CMK (cell line): Measurements from ENCODE around the gene VASN.
"Not testable (repeated sequence)": the region's sequence is repeated elsewhere in the genome, so short reads cannot be mapped to it uniquely, and the experiment has no call there.

Experiments
- DNase-seq: peaks from one replicate; pipeline ENCODE4 v3.0.0-alpha.2; 2010; ENCODE audit warnings: low read depth

Gene VASN

DNA sequence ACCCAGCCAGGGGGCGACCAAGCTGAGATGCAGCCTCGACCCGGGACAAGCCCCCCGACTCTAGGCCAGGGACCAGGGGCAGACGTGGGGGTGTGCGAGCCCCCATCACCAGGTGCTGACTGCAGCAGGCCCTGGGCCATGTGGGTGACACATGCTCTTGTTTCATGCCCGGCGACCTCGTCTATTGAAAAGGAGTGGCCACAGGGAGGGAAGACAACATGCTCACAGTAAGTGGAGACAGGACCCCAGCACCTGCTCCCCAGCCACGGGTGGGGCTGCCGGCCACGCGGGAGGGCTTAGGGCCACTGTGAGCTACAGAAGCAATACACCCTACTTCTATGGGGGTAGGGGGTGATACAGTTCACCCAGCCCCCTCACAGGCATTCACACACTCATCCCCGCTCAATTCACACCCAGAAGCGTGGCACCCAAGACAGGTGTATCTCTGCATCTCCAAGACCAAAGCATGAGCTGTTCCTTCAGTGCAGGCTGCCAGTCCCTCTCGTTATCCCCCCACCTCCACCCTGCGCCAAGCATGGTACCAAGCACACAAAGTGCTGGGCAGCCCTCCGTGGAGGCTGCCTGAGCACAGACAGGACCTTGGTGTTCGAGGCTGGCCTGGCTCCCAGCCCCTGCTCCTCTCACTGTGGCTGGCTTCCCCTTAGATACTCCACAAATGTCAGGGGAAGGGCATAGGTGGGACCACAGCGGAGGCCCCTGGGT, 13.6 kb downstream of the VASN start:
- DNase-seq: no peak

GRCh38 chr16:4385789-4386450, 14.3 kb downstream of the VASN start:
- DNase-seq: no peak

DNA sequence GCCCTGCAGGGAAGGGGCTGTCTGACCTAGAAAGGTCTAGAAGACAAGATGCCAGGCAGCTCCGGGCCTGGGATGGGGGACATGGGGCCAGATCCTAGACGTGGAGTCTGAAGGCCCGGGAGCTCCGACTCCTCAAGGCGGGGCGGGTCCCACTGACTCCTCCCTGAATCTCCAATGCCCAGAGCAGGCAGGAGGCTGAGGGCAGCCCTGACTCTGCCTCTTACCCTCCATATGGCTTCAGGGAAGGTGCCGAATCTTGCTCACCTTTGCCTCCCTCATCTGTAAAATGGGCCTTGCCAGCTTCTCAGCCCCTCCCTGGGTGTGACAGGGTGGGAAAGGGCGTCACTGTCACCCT, 14.8 kb downstream of the VASN start:
- DNase-seq: no peak

GRCh38 chr16:4386951-4387565, 15.4 kb downstream of the VASN start:
- no peak for DNase-seq

- DNase-seq: no peak
Observed at GRCh38 chr16:4387781-4388180, 16.1 kb downstream of the VASN start.

DNA sequence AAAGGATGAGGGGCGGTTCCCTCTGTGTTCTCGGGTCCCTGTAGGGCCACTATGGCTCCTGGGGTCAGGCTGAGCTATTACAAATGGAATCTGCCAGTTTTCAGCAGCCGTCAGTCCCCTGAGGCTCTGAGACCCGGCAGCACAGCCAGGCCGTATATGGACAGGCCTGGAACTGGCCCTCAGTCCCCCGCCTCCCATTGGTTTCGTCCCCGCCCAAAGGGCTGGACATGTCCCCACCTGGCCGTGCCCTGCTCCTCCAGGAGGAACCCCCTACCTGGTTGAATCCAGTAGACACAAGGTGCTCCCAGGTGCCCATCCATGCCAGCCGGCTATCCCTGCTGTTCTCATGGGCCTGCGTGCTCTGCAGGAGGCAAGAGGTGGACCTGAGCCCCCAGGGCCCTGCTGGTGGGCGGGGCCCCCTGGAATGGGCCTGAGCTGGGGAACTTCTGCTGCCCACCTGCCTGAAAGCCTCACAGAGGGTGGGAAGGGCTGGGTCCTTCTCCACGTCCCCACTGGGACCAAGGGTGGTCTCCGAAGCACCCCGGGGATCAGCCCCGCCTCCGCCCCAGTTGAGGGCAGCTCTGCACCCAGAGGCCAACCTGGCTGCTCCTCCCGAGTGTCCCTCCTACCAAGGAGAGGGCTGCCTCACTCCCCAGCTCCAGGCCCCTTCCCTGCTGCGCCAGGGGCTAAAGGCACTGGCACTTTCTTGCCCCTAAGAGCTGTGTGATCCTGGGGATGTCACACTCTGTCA, 16.8 kb downstream of the VASN start:
- no peak for DNase-seq

DNA sequence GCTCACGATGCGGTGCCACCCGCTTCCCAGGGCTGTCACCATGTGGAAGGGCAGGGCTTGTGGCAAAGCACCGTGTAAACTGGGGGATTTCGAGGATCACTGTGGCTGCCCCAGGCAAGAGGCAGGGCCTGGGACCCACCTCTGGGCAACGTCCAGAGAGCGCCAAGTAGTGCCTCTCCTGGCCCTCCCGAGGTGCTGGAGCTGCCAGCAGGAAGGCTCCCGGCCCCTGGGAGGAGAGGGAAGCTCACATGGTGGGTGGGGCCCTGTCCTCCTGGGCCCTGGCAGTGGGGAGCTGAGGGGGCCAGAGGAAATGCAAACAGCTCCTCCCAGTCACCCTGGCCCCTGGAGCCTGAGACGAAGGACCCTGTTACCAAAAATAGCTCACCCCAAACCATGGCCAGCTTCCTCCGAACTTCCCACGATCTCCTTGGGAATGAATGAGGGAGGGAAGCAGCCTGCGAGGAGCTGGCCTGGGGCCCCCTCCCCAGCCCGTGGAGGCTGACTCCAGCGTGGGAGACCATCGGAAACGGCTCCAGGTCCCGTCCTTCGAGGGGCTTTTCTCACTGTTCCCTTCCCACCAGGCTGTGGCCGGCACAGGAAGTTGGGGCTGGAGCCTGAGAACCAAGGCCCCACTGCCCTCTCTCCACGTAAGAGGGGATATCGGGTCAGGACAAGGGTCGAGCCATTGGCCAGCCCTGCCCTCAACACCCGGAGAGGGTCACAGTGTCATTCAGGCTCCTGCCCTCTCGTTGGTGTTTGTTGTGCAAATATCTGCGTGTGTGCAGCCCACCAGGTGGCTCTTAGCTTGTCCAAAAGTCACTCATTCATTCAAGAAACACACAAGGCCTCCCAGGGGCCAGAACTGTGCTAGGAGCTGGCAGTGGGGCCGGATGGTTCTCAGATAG, 17.7 kb downstream of the VASN start:
- no peak for DNase-seq

GRCh38 chr16:4390266-4391260, 18.9 kb downstream of the VASN start:
- no peak for DNase-seq

- DNase-seq: no peak
Observed at GRCh38 chr16:4391631-4392381, 20.2 kb downstream of the VASN start.

DNA sequence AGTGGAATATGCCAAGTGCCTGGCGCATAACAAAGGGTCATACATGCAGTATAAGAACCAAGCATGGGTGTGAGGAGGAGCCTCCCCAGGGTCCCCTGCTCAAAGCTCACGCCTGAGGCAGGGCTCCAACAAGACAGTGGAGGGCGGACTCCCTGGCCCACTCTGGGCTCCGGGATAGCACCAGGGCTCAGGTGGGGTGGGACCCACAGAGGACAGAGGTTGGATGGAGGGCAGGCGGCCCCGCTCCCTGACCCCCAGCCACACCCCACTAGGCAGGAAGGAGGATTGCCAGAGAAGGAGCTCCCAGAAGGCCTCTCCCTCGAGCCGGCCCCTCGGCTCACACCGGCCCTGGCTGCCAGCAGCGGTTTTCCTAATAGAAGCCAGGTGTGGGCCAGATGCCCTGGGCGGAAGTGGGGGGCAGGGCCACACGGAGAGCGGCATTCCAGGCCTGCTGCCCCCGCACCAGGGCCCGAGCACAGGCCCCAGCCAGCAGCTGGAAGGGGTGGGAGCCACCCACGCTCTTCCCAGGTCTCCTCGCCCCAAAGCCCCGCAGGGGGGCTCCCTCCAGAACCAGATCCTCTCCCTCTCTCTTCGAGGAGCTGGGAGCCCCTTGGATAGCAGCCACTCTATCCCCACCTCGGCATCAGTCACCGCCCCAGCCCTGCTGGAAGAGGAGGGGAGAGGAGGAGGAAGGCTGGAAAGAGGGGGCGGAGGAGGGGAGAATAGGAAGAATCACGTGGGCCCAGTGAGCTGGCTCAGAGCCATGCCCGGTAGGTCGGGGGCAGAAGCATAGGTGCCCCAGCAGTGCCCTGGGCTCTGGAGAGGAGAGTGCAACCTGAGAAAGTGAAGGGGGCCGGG, 21.0 kb downstream of the VASN start:
- no peak for DNase-seq

- DNase-seq: no peak
Observed at GRCh38 chr16:4393240-4393600, 21.6 kb downstream of the VASN start.

DNA sequence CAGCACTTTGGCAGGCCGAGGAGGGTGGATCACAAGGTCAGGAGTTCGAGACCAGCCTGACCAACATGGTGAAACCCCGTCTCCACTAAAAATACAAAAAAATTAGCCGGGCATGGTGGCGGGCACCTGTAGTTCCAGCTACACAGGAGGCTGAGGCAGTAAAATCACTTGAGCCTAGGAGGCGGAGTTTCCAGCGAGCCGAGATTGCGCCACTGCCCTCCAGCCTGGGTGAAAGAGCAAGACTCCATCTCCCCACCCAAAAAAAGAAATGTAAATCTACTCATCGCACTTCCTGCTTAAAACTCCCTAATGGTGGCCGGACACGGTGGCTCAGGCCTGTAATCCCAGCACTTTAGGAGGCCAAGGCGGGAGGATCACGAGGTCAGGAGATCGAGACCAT, 22.2 kb downstream of the VASN start:
- not testable (repeated sequence) for DNase-seq

- no peak for DNase-seq
Observed at GRCh38 chr16:4395055-4395726, 23.5 kb downstream of the VASN start.

DNA sequence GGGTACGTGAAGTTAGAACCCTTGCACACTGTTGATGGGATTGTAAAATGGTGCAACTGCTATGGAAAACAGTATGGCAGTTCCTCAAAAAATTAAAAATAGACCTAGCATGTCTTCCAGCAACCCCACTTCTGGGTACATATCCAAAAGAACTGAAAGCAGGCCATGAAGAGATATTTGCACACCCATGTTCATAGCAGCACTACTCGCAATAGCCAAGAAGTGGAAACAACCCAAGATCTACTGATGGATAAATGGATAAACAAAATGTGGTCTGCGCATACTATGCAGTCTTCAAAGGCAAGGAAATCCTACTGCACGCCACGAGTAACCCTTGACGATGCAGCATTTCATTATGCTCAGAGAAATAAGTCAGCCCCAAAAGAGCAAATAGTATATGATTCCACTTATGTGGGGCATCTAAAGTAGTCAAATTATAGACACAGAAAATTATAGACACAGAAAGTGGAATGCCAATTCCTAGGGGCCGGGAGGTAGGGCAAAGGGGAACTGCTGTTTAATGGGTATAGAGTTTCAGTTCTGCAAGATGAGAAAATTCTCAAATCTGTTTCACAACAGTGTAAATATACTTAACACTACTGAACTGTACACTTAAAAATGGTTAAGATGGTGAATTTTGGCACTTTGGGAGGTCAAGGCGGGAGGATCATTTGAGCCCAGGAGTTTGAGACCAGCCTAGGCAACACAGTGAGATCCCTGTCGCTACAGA, 27.5 kb downstream of the VASN start:
- no peak for DNase-seq

DNA sequence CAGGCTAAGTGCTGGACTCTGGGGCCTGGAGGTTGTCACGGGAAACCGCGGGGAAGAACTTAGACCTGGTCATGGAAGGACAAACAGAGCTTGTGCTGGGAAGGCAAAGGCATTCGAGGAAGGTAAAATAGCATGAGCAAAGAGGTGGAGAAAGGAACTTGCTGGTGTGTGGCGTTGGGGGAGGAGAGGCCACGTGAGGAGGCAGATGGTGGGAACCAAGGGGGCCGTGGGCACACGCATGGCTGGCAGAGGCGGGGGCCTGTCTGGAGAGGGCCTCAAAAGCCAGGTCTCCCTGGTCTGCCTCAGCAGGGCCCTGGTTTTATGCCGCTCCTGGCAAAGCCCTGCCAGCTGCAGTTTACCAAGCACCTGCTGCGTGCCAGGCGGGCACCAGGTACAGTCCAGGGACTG, 29.4 kb downstream of the VASN start:
- no peak for DNase-seq

DNA sequence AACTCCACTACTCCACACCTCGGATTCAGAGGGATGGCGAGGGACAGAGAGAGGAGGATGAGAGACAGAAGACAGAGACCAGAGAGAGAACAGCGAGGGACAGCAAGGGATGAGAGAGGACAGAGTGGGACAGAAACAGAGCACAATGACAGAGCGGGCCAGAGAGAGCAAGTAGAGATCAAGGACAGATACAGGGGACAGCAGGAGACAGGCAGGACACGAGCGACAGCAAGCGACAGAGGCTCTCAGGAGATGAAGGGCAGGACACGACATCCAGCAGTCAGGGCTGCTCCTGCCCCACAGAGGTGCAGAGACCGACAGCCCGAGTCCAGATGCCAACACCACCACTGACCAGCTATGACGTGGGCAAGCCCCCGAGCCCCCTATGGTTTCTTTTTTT, 29.9 kb downstream of the VASN start:
- no peak for DNase-seq

GRCh38 chr16:4402439-4403132, 30.9 kb downstream of the VASN start:
- no peak for DNase-seq
